GM18502 (cell line): ENCODE results near the gene HBP1.
"Not testable (repeated sequence)": the region's sequence is repeated elsewhere in the genome, so short reads cannot be mapped to it uniquely, and the experiment has no call there.

Experiments used
- ATAC-seq: cut with Tn5 transposase; IDR thresholded peaks from one replicate; pipeline ENCODE4 v1.9.1; 2021; ENCODE audit warnings: mild to moderate bottlenecking; ENCODE audit not compliant: unreplicated experiment, poor library complexity

The HBP1 gene

DNA sequence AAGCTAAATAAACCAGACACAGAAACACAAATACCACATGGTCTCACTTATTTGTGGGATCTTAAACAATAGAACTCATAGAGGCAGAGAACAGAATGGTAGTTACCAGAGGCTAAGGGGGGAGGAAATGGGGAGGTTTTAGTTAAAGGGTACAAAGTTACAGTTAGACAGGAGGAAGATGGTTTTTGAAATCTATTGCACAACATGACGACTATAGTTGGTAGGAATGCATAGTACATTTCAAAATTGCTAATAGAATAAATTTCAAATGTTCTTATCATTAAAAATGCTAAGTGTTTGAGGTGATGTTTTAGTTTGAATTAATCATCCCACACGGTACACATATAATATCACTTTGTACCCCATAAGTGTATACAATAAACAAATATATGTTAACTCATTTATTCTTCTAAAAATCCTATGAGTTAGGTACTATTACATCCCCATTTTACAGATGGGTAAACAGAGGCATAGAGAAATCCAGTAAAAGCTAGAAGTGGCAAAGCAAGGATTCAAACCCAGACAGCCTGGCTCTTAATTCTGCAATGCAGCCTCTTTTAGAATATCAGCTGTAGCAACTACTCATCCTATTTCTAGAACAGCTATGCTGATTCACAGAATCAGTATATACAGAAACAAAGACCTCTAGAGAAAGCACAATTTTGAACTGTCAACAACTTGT is 50.9 kb downstream of the HBP1 start:
- ATAC-seq = no peak

DNA sequence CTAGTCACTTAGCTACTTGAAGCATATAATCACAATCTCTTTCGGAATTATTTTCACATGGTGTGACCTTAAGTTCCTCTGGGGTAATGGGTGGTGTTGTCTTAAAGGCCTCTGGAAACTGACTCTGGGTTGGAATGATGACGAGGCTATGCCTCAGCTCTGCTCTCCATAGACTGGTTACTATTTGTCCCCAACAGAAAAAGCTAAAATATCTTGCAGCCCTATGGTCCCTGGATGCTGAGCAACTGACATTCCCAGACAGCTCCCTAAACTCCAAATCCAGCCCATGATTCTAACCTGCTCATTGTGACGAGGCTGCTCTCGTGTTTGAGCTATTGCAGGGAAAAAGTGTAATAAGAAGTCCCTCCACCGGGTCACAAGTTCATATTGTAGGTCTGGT is 51.6 kb downstream of the HBP1 start:
- ATAC-seq = no peak

DNA sequence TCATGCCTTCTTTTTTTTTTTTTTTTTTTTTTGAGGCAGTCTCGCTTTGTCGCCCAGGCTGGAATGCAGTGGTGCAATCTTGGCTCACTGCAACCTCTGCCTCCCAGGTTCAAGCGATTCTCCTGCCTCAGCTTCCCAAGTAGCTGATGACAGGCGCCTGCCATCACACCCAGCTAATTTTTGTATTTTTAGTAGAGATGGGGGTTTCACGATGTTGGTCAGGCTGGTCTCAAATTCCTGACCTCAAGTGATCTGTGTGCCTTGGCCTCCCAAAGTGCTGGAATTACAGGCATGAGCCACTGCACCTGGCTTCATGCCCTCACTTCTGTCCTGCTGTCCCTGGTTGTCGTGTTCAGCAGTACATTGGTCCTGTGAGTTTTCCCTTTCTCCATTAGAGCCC is 52.0 kb downstream of the HBP1 start:
- ATAC-seq = not testable (repeated sequence)

DNA sequence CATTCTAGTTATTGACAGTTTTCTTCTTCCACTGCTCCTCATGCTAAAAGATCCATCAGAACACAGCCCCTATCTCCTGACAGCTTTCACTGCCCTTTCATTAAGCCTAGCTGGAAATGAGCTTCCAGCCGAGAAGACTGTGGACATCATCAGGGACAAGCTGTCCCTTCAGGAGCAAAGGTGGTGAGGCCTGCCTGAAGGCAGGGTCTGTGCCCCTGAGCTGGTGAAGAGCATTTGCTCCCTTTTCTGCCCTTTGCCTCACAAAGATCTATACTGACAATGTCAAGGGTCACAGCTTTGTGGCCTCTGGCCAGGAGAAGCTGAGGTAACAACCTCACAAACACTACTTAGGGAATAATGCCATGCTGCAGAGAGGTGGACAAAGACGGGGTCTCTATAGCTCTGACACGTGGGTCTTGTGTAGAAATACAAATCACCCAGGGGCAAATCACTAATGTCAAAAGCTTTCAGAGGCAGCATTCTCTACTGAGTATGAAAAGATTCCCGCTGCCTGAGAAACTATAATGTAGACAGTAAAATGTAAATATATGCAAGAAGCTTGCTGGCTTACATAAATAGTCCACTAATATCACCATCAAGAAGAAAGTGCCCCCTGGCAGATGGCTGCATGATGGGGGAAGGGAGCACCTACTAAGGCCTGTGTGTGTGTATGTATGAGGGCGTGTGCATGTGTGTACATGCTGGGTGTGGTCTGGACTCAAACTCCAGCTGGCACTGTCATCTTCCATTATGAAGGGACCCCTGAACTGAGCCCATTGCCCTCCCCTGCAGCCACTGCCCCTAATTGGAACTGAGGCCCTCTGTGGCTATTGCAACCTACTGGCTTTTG is 55.8 kb downstream of the HBP1 start:
- ATAC-seq = no peak

DNA sequence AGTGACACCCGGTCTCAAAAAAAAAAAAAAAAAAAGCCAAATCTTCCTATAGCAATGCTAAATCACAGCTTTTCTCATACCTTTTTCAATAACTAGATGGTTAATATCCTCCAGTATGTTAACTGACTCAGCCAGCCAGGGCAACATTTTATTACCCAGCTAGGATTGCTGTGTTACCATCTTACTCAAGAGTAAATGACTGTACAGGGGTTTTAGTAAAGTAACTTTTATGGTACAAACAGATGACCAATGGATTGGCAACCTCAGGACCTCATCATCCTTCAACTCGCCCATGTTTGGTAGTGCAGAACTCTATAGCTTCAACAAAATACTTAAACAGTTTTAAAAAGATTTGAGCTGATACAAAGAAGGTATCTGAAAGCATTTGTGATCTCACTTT is 59.5 kb downstream of the HBP1 start:
- ATAC-seq = no peak

DNA sequence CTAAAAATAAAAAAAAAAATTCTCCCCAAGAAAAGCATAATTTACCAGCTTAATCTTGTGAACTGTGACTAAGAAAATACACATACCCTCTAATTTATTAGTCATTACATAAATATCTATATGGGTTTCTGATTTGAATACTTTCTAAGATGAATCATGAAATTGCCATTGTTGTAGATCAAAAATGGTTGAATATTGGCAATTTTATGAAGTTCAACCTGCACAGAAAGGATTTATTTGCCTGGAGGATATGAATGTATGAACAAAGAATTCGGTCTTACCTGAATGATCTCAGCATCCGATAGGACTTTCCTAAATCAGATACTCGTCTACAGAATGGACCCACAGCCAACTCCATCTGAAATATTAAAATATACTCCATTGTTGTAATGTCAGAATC is 61.5 kb downstream of the HBP1 start:
- no peak for ATAC-seq

DNA sequence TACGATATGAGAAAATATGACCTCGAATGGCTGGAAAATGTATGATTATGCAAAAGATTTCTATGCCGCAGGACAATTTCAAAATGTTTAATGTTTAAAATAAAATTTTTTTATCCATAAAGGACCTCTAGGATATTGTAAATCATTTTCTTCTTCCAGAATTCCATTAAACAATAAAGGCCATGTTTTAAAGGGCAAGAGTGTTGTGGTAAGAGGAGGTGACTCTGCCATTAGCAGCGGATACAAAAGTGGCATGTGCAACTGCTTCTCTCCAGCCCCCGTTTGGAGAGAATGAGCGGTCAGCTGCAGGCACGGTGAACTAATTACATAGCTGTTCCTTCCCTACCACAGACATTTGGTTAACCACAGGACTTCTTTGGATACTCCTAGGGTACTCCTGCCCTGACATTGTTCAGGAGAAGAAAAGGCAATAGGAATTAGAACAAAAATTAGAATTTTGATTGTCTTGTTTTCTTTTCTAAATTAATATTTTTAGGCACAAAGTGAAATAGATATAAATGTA is 63.8 kb downstream of the HBP1 start:
- ATAC-seq = no peak

DNA sequence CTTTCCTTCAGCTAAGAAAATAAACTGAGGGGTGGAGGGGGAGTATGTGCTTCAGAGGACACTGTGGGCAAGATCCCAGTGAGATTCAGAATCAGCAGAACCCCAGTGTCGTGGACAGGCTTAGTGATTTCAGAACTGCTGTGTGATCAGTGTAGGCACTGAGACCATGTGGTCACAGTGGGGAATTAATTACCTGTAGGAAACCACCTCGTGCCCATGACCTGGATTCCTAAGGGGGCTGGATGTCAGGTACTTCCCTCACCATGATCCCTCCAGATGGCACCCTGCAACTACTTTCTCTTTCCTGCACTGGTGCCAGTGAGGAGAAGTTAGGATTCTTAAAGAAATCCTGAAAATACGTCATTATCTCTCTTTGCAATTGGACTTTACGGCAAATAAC is 64.4 kb downstream of the HBP1 start:
- ATAC-seq = no peak

DNA sequence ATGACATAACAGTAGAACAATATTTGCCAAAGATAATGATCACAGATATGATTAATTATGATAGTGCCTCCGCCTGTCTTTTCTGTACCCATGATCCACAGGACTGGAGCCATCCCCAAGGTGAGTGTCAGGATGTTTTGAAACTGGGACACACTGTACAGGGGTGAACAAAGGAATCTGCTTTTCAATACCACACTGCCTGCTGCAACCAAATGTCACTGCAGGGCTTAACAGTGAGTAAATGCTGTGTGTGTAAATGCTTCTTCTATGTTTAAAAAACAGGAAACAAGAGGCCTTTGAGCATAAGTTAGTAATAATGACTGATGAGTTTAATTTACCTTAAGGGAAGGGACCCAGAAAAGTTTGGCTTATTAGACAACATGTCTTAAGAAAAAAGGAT is 65.2 kb downstream of the HBP1 start:
- ATAC-seq = no peak

DNA sequence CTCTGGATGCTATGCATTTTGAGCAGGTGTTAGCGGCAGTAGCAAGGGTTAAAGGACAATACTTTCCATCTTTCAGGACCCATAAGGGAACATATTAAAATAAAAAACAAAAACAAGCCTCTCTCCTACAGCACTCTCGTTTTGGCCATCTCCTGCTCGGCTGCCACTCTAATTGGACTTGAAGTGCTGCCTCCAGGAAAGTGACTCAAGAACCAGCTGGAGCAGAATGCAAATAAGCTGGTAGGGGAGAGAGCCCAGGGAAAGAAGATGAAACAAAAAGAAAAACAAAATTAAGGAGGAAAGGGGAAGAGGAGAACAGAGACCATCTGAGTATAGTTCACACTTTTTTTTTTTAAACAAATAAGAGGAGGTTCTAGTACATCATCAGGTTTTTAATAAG is 65.6 kb downstream of the HBP1 start:
- ATAC-seq = no peak

DNA sequence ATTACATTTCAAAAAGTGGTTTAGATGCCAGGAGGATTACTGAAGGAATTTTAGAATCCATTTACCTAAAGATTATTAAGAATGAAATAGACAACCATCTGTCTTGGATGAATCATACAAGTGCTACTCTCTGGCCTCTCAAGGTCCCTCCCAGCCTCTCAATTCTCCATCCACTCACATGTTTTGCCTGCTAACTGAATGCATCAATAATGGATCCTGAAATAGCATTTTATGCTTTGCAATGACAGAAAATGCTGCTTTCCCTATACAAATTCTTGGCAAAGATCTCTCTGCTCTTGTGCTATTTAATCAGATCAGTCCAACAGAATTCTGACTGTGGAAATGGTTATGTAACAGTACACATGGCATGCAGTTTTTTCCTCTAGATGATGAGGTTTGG is 68.1 kb downstream of the HBP1 start:
- no peak for ATAC-seq

DNA sequence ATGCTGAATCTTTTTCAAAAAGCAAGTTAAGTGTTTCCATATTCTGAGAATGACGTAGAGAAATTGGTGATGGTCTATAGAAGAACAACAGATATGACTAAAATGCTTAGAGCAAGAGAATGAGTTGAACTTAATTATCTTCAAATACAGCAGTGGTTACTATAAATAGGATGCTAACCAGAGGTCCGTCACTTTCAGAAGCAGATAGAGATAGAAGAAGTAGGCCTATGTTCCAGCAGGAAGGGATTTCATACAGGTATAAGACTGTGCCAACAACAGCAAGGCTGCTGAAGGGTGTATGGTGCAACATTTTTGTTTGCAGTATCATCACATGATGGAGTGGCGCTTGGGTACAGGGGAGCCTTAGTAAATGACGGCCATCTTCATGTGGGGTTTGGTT is 68.6 kb downstream of the HBP1 start:
- ATAC-seq = no peak

DNA sequence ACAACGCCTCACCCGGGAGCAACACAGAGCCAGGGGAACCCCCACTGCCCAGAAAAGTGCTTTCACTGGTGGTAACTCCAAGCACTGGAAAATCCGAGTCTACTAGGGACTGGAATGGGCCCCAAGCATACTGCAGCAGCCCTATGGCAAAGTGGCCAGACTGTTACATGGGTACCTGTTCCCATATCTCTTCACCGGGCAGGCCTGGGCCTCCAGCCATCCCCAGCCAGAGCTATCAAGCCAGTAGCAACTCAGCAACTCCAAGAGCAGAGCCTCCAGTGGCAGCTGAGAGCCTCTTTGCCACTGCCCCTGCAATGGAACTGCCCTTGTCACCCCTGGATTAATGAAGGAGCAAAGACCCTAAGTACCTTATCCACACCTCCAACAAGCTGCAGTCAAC is 73.5 kb downstream of the HBP1 start:
- ATAC-seq = no peak

DNA sequence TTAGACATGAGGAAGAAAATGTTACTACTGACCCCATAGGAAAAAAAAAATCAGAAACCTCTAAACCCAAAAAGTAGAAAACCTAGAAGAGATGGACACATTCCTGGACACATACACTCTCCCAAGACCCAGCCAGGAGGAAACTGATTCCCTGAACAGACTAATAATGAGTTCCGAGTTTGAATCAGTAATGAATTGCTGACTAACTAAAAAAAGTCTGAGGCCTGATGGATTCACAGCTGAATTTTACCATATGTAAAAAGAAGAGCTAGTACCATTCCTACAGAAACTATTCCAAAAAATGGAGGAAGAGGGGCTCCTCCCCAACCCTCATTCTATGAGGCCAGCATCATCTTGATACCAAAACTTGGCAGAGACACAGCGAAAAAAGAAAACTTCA is 75.8 kb downstream of the HBP1 start:
- ATAC-seq = no peak

DNA sequence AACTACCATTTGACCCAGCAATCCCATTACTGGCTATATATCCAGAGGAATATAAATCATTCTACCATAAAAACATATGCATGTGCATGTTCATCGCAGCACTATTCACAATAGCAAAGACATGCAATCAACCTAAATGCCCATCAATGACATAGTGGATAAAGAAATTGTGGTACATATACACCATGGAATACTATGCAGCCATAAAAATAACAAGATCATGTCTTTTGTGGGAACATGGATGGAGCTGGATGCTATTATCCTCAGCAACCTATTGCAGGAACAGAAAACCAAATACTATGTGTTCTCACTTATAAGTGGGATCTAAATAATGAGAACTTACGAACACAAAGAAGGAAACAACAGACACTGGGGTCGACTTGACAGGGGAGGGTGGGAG is 78.0 kb downstream of the HBP1 start:
- ATAC-seq = not testable (repeated sequence)

DNA sequence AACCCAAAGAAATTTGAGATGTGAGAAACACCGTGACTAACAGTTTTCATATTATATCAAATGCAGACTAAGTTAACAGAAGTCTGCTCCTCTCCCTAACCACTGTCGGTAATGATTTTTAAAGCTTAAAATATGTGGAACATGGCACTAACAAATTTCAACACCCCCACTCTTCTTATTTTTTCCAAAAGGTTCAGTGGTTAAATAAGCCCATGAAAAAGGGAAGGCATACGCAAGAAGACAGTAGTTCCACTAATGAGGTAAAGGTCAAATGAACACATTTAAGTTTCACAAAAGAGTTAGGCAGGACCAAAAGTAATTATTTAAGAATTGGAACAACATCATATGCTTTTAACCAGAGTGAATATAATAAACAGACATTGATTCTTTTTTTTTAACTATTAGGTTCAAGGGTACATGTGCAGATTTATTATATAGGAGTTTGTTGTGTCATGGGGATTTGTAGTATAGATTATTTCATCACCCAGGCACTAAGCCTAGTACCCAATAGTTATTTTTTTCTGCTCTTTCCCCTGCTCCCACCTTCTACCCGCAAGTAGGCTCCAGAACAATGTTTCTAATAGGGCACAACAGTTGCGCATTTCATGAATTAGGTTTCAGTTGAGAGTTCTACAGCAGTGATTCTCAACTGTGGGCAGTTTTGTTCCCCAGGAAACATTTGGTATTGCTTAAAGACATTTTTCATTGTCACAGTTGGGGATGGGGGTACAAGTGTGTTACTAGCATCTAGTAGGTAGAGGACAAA is 79.9 kb downstream of the HBP1 start:
- no peak for ATAC-seq

DNA sequence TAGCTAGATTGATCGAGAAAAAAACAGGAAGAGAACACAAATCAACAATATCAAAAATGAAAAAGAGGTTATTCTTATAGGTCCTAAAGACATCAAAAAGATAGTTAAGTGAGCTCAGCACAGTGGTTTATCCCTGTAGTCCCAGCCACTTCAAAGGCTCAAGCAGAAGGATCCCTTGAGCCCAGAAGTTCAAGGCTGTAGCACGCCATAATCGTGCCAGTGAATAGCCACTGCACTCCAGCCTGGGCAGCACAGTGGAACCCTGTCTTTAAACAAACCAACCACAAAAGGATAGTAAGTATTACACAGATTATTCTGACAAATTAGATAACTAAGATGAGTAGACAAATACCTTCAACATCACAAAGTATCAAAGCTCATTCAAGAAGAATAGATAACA is 83.2 kb downstream of the HBP1 start:
- no peak for ATAC-seq
